Neuronal stem cell (in vitro differentiated cells): Measurements from ENCODE around the gene TBC1D5.

Experiments
- DNase-seq: peaks from one replicate; pipeline ENCODE4 v3.0.0-alpha.2; 2013; ENCODE audit warnings: low spot score
- H2AFZ ChIP-seq: one replicate; pipeline ENCODE4 v1.6.1; 2013; ENCODE audit warnings: mild to moderate bottlenecking, low read length, inconsistent platforms
- H2AK5ac ChIP-seq: 2 replicates; pipeline ENCODE4 v1.6.1; 2013; ENCODE audit warnings: low read depth, mild to moderate bottlenecking, inconsistent platforms, low read length, moderate library complexity, mixed read lengths
- H2BK120ac ChIP-seq: 2 replicates; pipeline ENCODE4 v1.6.1; 2013; ENCODE audit warnings: low read depth, mild to moderate bottlenecking, inconsistent platforms, low read length, moderate library complexity, mixed read lengths
- H2BK12ac ChIP-seq: one replicate; pipeline ENCODE4 v1.6.1; 2013; ENCODE audit warnings: low read length, inconsistent platforms
- H2BK15ac ChIP-seq: 2 replicates; pipeline ENCODE4 v1.6.1; 2013; ENCODE audit warnings: mild to moderate bottlenecking, low read length, inconsistent platforms, mixed read lengths
- H2BK5ac ChIP-seq: one replicate; pipeline ENCODE4 v1.6.1; 2013; ENCODE audit warnings: inconsistent platforms, mild to moderate bottlenecking, low read length, moderate library complexity
- H3K14ac ChIP-seq: one replicate; pipeline ENCODE4 v1.6.1; 2013; ENCODE audit warnings: low read length, inconsistent platforms
- H3K18ac ChIP-seq: 2 replicates; pipeline ENCODE4 v1.6.1; 2013; ENCODE audit warnings: low read length, inconsistent platforms
- H3K23ac ChIP-seq: 2 replicates; pipeline ENCODE4 v1.6.1; 2013; ENCODE audit warnings: low read depth, mild to moderate bottlenecking, mixed read lengths, low read length, inconsistent platforms; ENCODE audit not compliant: poor library complexity
- H3K27ac ChIP-seq: replicated peaks from 3 replicates; pipeline ENCODE4 v1.5.1; 2013; ENCODE audit warnings: low read length, inconsistent platforms
- H3K27me3 ChIP-seq, 3 experiments: 2 replicates each; pipeline ENCODE4 v1.6.1; 2013; ENCODE audit warnings: low read length in 3 of 3, mild to moderate bottlenecking in 2 of 3, inconsistent platforms in 1 of 3, low read depth in 1 of 3, mixed read lengths in 1 of 3, moderate library complexity in 1 of 3; ENCODE audit not compliant: control insufficient read depth in 3 of 3, insufficient read depth in 3 of 3
- H3K36me3 ChIP-seq, 2 donors: replicated peaks in 1 of 2; 2 replicates each; pipeline ENCODE4 v1.6.1; 2013; ENCODE audit warnings: low read length in 2 of 2; ENCODE audit not compliant: control insufficient read depth in 2 of 2, insufficient read depth in 2 of 2
- H3K4ac ChIP-seq: 2 replicates; pipeline ENCODE4 v1.6.1; 2013; ENCODE audit warnings: inconsistent platforms, mild to moderate bottlenecking, low read length, moderate library complexity
- H3K4me1 ChIP-seq, 2 donors: 1 replicate in 1 of 2; 2 replicates in 1 of 2; pipeline ENCODE4 v1.6.1; 2013; ENCODE audit warnings: low read length in 2 of 2, low read depth in 1 of 2; ENCODE audit not compliant: control insufficient read depth in 2 of 2, insufficient read depth in 1 of 2
- H3K4me2 ChIP-seq: one replicate; pipeline ENCODE4 v1.6.1; 2013; ENCODE audit warnings: mild to moderate bottlenecking, low read length, inconsistent platforms; ENCODE audit not compliant: insufficient read depth, poor library complexity, severe bottlenecking
- H3K4me3 ChIP-seq, 2 donors: 2 replicates each; pipeline ENCODE4 v1.5.1; 2013; ENCODE audit warnings: low read length in 2 of 2, mild to moderate bottlenecking in 2 of 2, inconsistent platforms in 1 of 2, moderate library complexity in 1 of 2
- H3K79me1 ChIP-seq: one replicate; pipeline ENCODE4 v1.6.1; 2013; ENCODE audit warnings: low read depth, mild to moderate bottlenecking, inconsistent platforms, low read length, moderate library complexity
- H3K9ac ChIP-seq: one replicate; pipeline ENCODE4 v1.6.1; 2013; ENCODE audit warnings: mild to moderate bottlenecking, low read depth, low read length, inconsistent platforms; ENCODE audit not compliant: poor library complexity
- H3K9me3 ChIP-seq, 2 donors: replicated peaks in 1 of 2; 2 replicates each; pipeline versions ENCODE3 to v1.6.1; 2013; ENCODE audit warnings: low read length in 2 of 2, mild to moderate bottlenecking in 2 of 2, inconsistent platforms in 1 of 2, low read depth in 1 of 2, mixed read lengths in 1 of 2, moderate library complexity in 1 of 2; ENCODE audit not compliant: control insufficient read depth in 2 of 2, insufficient read depth in 1 of 2
- H4K8ac ChIP-seq: one replicate; pipeline ENCODE4 v1.6.1; 2013; ENCODE audit warnings: low read depth, mild to moderate bottlenecking, inconsistent platforms, low read length, moderate library complexity
- H4K91ac ChIP-seq: one replicate; pipeline ENCODE4 v1.6.1; 2013; ENCODE audit warnings: low read length, low read depth, mild to moderate bottlenecking, inconsistent platforms; ENCODE audit not compliant: poor library complexity
- WGBS, 2 donors: extraction: QIAGEN DNeasy Blood & Tissue Kit; methylation state at CpG; one replicate each; pipeline ENCODE4 v1.1.7; 2013; ENCODE audit warnings: missing lambda C conversion rate in 2 of 2, mixed read lengths in 1 of 2; ENCODE audit not compliant: insufficient read length in 2 of 2, insufficient replicate concordance in 1 of 2; ENCODE audit errors: extremely low coverage in 2 of 2; 5-methylcytosine and 5-hydroxymethylcytosine counted together

The TBC1D5 gene

DNA sequence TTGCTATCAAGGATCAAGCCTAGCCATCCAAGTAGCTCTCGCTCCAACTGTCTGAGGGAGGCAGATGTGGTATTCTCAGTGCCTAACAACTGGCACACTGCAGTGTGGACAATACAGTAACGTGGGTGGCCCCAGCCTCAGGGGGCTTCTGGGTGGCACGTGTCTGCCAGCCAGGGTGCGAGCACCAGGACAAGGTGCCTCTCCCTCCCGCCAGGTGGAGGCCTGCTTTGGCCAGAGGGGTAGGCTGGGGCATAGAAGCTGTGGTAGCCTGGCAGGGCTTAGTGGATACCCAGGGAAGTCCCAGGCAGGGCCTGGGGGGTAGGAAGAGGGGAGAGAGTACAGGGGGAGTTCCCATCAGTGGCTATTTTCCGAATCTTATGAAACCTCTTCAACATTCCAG is 623.7 kb downstream of the TBC1D5 start:
- no peak overlapping the region for H3K4me3 ChIP-seq
- no peaks in the 10 kb centered on the region for H3K4me1 ChIP-seq
- H3K36me3 ChIP-seq: no peaks in the 10 kb centered on the region
- H4K8ac ChIP-seq: no peak overlapping the region
- H3K9me3 ChIP-seq: no peaks in the 10 kb centered on the region
- H2BK5ac ChIP-seq: no peak overlapping the region
- H4K91ac ChIP-seq: no peak overlapping the region
- no peak overlapping the region for H3K18ac ChIP-seq
- H3K27me3 ChIP-seq: no peaks in the 10 kb centered on the region
- H2BK12ac ChIP-seq: no peak overlapping the region
- no peak overlapping the region for H2BK15ac ChIP-seq
- WGBS, 2 donors: no CpG with 5 or more reads among the region's 6 CpGs
- H3K27ac ChIP-seq: no peak overlapping the region
- H3K14ac ChIP-seq: no peak overlapping the region
- no peak overlapping the region for H2AFZ ChIP-seq
- H3K79me1 ChIP-seq: no peaks in the 10 kb centered on the region
- no peak overlapping the region for H3K4ac ChIP-seq
- H2BK120ac ChIP-seq: no peak overlapping the region
- no peak overlapping the region for H3K9ac ChIP-seq
- no peak overlapping the region for H3K23ac ChIP-seq
- H2AK5ac ChIP-seq: no peak overlapping the region
- H3K4me2 ChIP-seq: no peak overlapping the region
- DNase-seq: no peak

GRCh38 chr3:17116007-17116600 is 626.3 kb downstream of the TBC1D5 start:
- WGBS, 2 donors: no CpG with 5 or more reads among the region's 8 CpGs

GRCh38 chr3:17115186-17115585 is 627.2 kb downstream of the TBC1D5 start:
- no peak overlapping the region for H4K91ac ChIP-seq
- no peaks in the 10 kb centered on the region for H3K36me3 ChIP-seq
- H3K9ac ChIP-seq: no peak overlapping the region
- H2BK5ac ChIP-seq: no peak overlapping the region
- no CpG with 5 or more reads among the region's 3 CpGs for WGBS, 2 donors
- H3K4me2 ChIP-seq: no peak overlapping the region
- no peak overlapping the region for H3K14ac ChIP-seq
- DNase-seq: no peak
- no peak overlapping the region for H2BK12ac ChIP-seq
- no peaks in the 10 kb centered on the region for H3K9me3 ChIP-seq
- H3K4me1 ChIP-seq: no peaks in the 10 kb centered on the region
- no peak overlapping the region for H2AK5ac ChIP-seq
- no peak overlapping the region for H3K18ac ChIP-seq
- H3K27me3 ChIP-seq: no peaks in the 10 kb centered on the region
- H2AFZ ChIP-seq: no peak overlapping the region
- no peak overlapping the region for H3K27ac ChIP-seq
- H2BK15ac ChIP-seq: no peak overlapping the region
- H3K4ac ChIP-seq: no peak overlapping the region
- no peaks in the 10 kb centered on the region for H3K79me1 ChIP-seq
- no peak overlapping the region for H3K4me3 ChIP-seq
- no peak overlapping the region for H4K8ac ChIP-seq
- no peak overlapping the region for H3K23ac ChIP-seq
- no peak overlapping the region for H2BK120ac ChIP-seq

More at GRCh38 chr3:17116007-17116600, 626.3 kb downstream of the TBC1D5 start:
- Histone ChIP-seq H2BK120ac (no peak overlapping the region), H3K4me3 (no peak overlapping the region), H3K18ac (no peak overlapping the region), H2BK12ac (no peak overlapping the region), H3K14ac (no peak overlapping the region), H3K4ac (no peak overlapping the region), H4K8ac (no peak overlapping the region), H3K36me3 (no peaks in the 10 kb centered on the region), H3K27ac (no peak overlapping the region), H2AK5ac (no peak overlapping the region), H3K9me3 (no peaks in the 10 kb centered on the region), H3K4me2 (no peak overlapping the region), H3K4me1 (no peaks in the 10 kb centered on the region), H2BK15ac (no peak overlapping the region), H3K27me3 (no peaks in the 10 kb centered on the region), H4K91ac (no peak overlapping the region), H3K9ac (no peak overlapping the region), H2BK5ac (no peak overlapping the region), H3K79me1 (no peaks in the 10 kb centered on the region), H3K23ac (no peak overlapping the region), H2AFZ (no peak overlapping the region)
- DNase-seq: no peak

GRCh38 chr3:17111586-17111985 is 630.8 kb downstream of the TBC1D5 start:
- H3K27ac ChIP-seq: no peak overlapping the region
- H2BK5ac ChIP-seq: no peak overlapping the region
- no peak overlapping the region for H3K18ac ChIP-seq
- H2AFZ ChIP-seq: no peak overlapping the region
- H3K9me3 ChIP-seq: no peaks in the 10 kb centered on the region
- no peak overlapping the region for H3K4me3 ChIP-seq
- no peak overlapping the region for H2BK12ac ChIP-seq
- no peak overlapping the region for H2AK5ac ChIP-seq
- H4K91ac ChIP-seq: no peak overlapping the region
- no peak overlapping the region for H4K8ac ChIP-seq
- no peaks in the 10 kb centered on the region for H3K36me3 ChIP-seq
- H3K4ac ChIP-seq: no peak overlapping the region
- no peak overlapping the region for H2BK120ac ChIP-seq
- H2BK15ac ChIP-seq: no peak overlapping the region
- no peak for DNase-seq
- no peak overlapping the region for H3K9ac ChIP-seq
- H3K27me3 ChIP-seq: no peaks in the 10 kb centered on the region
- no peaks in the 10 kb centered on the region for H3K79me1 ChIP-seq
- no peak overlapping the region for H3K4me2 ChIP-seq
- H3K23ac ChIP-seq: no peak overlapping the region
- WGBS, 2 donors: no CpG with 5 or more reads among the region's 3 CpGs
- no peak overlapping the region for H3K14ac ChIP-seq
- no peaks in the 10 kb centered on the region for H3K4me1 ChIP-seq
